Stomach (tissue), 4 donors: Measurements from ENCODE around the gene GTF3C6.

Experiments used
- EP300 ChIP-seq: sonication (generic); formaldehyde crosslinking; IDR thresholded peaks from one replicate; pipeline ENCODE4 v1.6.1; 2017; ENCODE audit warnings: antibody characterized with exemption
- POLR2AphosphoS5 ChIP-seq, 3 donors: sonication (generic); formaldehyde crosslinking; IDR thresholded peaks; one replicate each; pipeline ENCODE4 v1.6.1; 2016; ENCODE audit warnings: antibody characterized with exemption in 3 of 3

DNA sequence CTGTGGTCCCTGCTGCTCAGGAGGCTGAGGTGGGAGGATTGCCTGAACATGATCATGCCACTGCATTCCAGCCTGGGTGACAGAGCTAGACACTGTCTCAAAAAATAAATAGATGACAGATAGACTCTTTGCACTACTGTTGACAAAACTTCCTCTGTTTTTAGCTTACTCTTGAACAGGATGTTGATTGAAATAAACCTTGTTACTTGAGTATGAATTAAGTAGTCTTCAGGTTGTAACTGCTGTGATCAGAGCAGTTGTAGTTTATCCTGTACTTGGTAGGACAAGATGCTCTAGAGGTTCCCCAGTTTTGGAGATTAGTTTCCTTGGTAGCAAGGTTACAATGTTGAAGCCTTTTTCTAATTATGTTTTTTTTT lies 1.5 kb downstream of the GTF3C6 start:
- TF ChIP-seq POLR2AphosphoS5 (IDR thresholded peaks at IDR 0.05): no peak
- TF ChIP-seq EP300: no peak
